H1 (cell line): Measurements from ENCODE around the gene DIAPH2. TPM values are rescaled to one million over a fixed set of nuclear protein-coding genes. Genes with fewer than 3 reads are reported as not detected.

Source experiments
- CTCF ChIA-PET: fragments of 300-600 bp; sonication (Branson Sonifier 250); formaldehyde crosslinking; loops from one replicate; lab custom pipeline; 2021; ENCODE audit not compliant: partially characterized antibody; lab: Charles Lee
- POLR2A ChIA-PET: fragments of 300-600 bp; sonication (Branson Sonifier 250); formaldehyde crosslinking; loops from one replicate; lab custom pipeline; 2021; ENCODE audit warnings: inconsistent platforms; ENCODE audit not compliant: partially characterized antibody; lab: Charles Lee
- DNase-seq, 2 experiments: peaks; one replicate each; pipeline versions ENCODE4 v3.0.0 to v3.0.0-alpha.2; 2010 to 2022; ENCODE audit warnings: low spot score in 2 of 2, low read depth in 1 of 2, mixed read lengths in 1 of 2
- FAIRE-seq: peaks from 2 replicates; lab custom pipeline; 2011; peaks lifted over from hg19 to GRCh38; lab: Jason Lieb, UNC
- H2AFZ ChIP-seq: 2 replicates; pipeline ENCODE4 v1.8.1; 2012; ENCODE audit warnings: low read length, inconsistent platforms
- H2AK5ac ChIP-seq: 2 replicates; pipeline ENCODE4 v1.6.1; 2013; ENCODE audit warnings: low read depth, low read length
- H2BK120ac ChIP-seq: replicated peaks from 2 replicates; pipeline ENCODE3; 2013; ENCODE audit warnings: low read depth, low read length, inconsistent platforms
- H2BK12ac ChIP-seq: 2 replicates; pipeline ENCODE4 v1.6.1; 2013; ENCODE audit warnings: low read depth, low read length
- H2BK15ac ChIP-seq: 2 replicates; pipeline ENCODE4 v1.6.1; 2013; ENCODE audit warnings: low read length
- H2BK20ac ChIP-seq: 2 replicates; pipeline ENCODE4 v1.6.1; 2013; ENCODE audit warnings: low read length
- H2BK5ac ChIP-seq: 2 replicates; pipeline ENCODE4 v1.6.1; 2013; ENCODE audit warnings: low read depth, low read length
- H3K14ac ChIP-seq: 2 replicates; pipeline ENCODE4 v1.6.1; 2013; ENCODE audit warnings: inconsistent platforms; ENCODE audit not compliant: insufficient read length
- H3K18ac ChIP-seq: 2 replicates; pipeline ENCODE4 v1.6.1; 2013; ENCODE audit warnings: low read length; ENCODE audit errors: extremely low read depth
- H3K23ac ChIP-seq: 2 replicates; pipeline ENCODE4 v1.6.1; 2013; ENCODE audit warnings: inconsistent platforms; ENCODE audit not compliant: insufficient read length
- H3K23me2 ChIP-seq: 2 replicates; pipeline ENCODE4 v1.6.1; 2013; ENCODE audit warnings: low read depth, low read length
- H3K27ac ChIP-seq: 2 replicates; pipeline ENCODE4 v1.6.1; 2011; ENCODE audit warnings: low read depth, low read length, inconsistent platforms
- H3K27me3 ChIP-seq, 4 experiments: replicated peaks in 1 of 4; 1 replicate in 1 of 4; 2 replicates in 3 of 4; pipeline versions ENCODE4 v1.6.1 to v1.8.1; 2011 to 2013; ENCODE audit warnings: low read length in 3 of 4, mild to moderate bottlenecking in 3 of 4, inconsistent platforms in 2 of 4, mixed read lengths in 2 of 4, moderate library complexity in 1 of 4; ENCODE audit not compliant: control insufficient read depth in 3 of 4, insufficient read depth in 3 of 4; ENCODE audit errors: extremely low read depth in 1 of 4
- H3K36me3 ChIP-seq, 4 experiments: 2 replicates each; pipeline versions ENCODE4 v1.6.1 to v1.8.1; 2011 to 2013; ENCODE audit warnings: mild to moderate bottlenecking in 4 of 4, low read length in 3 of 4, moderate library complexity in 2 of 4, control low read depth in 1 of 4, inconsistent platforms in 1 of 4; ENCODE audit not compliant: insufficient read depth in 4 of 4, control insufficient read depth in 2 of 4
- H3K4ac ChIP-seq: replicated peaks from 2 replicates; pipeline ENCODE3; 2013; ENCODE audit warnings: low read length, low read depth, mixed read lengths, inconsistent platforms; ENCODE audit not compliant: insufficient read length
- H3K4me1 ChIP-seq, 4 experiments: replicated peaks in 1 of 4; 1 replicate in 1 of 4; 2 replicates in 3 of 4; pipeline versions ENCODE4 v1.6.1 to v1.8.1; 2011 to 2013; ENCODE audit warnings: low read length in 3 of 4, inconsistent platforms in 2 of 4, mixed read lengths in 1 of 4; ENCODE audit not compliant: insufficient read depth in 4 of 4, control insufficient read depth in 3 of 4
- H3K4me2 ChIP-seq, 2 experiments: 2 replicates each; pipeline versions ENCODE4 v1.6.1 to v1.8.1; 2011 to 2013; ENCODE audit warnings: low read depth in 2 of 2, low read length in 2 of 2, control low read depth in 1 of 2, inconsistent platforms in 1 of 2, mild to moderate bottlenecking in 1 of 2; ENCODE audit not compliant: insufficient read depth in 1 of 2
- H3K4me3 ChIP-seq, 4 experiments: fragments of 200-600, 300-600 bp in 1 of 4; sonication (generic), shearing (Covaris generic), sonication (Bioruptor Twin) in 1 of 4; 2 replicates each; pipeline versions ENCODE4 v1.5.1 to v1.8.1; 2011 to 2016; ENCODE audit warnings: low read length in 4 of 4, low read depth in 3 of 4, control low read depth in 2 of 4, inconsistent platforms in 2 of 4, mild to moderate bottlenecking in 2 of 4, mixed read lengths in 1 of 4, moderate library complexity in 1 of 4; ENCODE audit not compliant: insufficient read depth in 2 of 4; ENCODE audit errors: extremely low read depth in 1 of 4
- H3K56ac ChIP-seq: replicated peaks from 2 replicates; pipeline ENCODE3; 2013; ENCODE audit warnings: low read depth, mild to moderate bottlenecking, mixed read lengths, low read length, inconsistent platforms; ENCODE audit not compliant: insufficient read length
- H3K79me1 ChIP-seq: 2 replicates; pipeline ENCODE4 v1.6.1; 2013; ENCODE audit warnings: low read depth, low read length, control low read depth
- H3K79me2 ChIP-seq, 2 experiments: 2 replicates each; pipeline versions ENCODE4 v1.6.1 to v1.8.1; 2012 to 2013; ENCODE audit warnings: low read length in 2 of 2, mild to moderate bottlenecking in 2 of 2, inconsistent platforms in 1 of 2; ENCODE audit not compliant: insufficient read depth in 2 of 2, control insufficient read depth in 1 of 2
- H3K9ac ChIP-seq, 4 experiments: replicated peaks in 1 of 4; 1 replicate in 1 of 4; 2 replicates in 3 of 4; pipeline versions ENCODE4 v1.6.1 to v1.8.1; 2011 to 2013; ENCODE audit warnings: low read depth in 3 of 4, low read length in 3 of 4, control low read depth in 2 of 4, mild to moderate bottlenecking in 2 of 4, moderate library complexity in 2 of 4, inconsistent platforms in 1 of 4; ENCODE audit errors: extremely low read depth in 1 of 4
- H3K9me3 ChIP-seq, 2 experiments: 2 replicates each; pipeline versions ENCODE4 v1.6.1 to v1.8.1; 2012 to 2013; ENCODE audit warnings: mild to moderate bottlenecking in 2 of 2, moderate library complexity in 2 of 2, control low read depth in 1 of 2, inconsistent platforms in 1 of 2, low read depth in 1 of 2, low read length in 1 of 2, mixed read lengths in 1 of 2; ENCODE audit not compliant: insufficient read depth in 2 of 2
- H4K20me1 ChIP-seq, 2 experiments: replicated peaks in 1 of 2; 2 replicates each; pipeline versions ENCODE3 to v1.8.1; 2011 to 2013; ENCODE audit warnings: inconsistent platforms in 2 of 2, low read length in 2 of 2, mild to moderate bottlenecking in 1 of 2; ENCODE audit not compliant: insufficient read depth in 2 of 2, control insufficient read depth in 1 of 2
- H4K5ac ChIP-seq: 2 replicates; pipeline ENCODE4 v1.6.1; 2013; ENCODE audit warnings: low read length, low read depth, mixed read lengths, inconsistent platforms; ENCODE audit not compliant: insufficient read length
- H4K8ac ChIP-seq: 2 replicates; pipeline ENCODE4 v1.8.0; 2013; ENCODE audit warnings: mild to moderate bottlenecking, moderate library complexity, low read length, inconsistent platforms; ENCODE audit not compliant: insufficient read depth; ENCODE audit errors: extremely low read depth
- H4K91ac ChIP-seq: replicated peaks from 2 replicates; pipeline ENCODE3; 2013; ENCODE audit warnings: low read length, mixed read lengths, inconsistent platforms; ENCODE audit not compliant: insufficient read length
- ATF3 ChIP-seq: IDR thresholded peaks from 2 replicates; pipeline ENCODE4 v1.6.1; 2011; ENCODE audit warnings: low read depth, mild to moderate bottlenecking, low read length; ENCODE audit not compliant: insufficient read depth
- EZH2 ChIP-seq: fragments of 200-600 bp; sonication (generic); IDR thresholded peaks from 2 replicates; pipeline ENCODE4 v1.7.1; 2012; ENCODE audit warnings: low read depth, mild to moderate bottlenecking, moderate library complexity, low read length, inconsistent platforms; ENCODE audit not compliant: severe bottlenecking
- HDAC2 ChIP-seq, 2 experiments: fragments of 300-600 bp in 1 of 2; sonication (generic) in 1 of 2; IDR thresholded peaks; 2 replicates each; pipeline ENCODE4 v1.6.1; 2011 to 2012; ENCODE audit warnings: low read depth in 2 of 2, low read length in 2 of 2, mild to moderate bottlenecking in 2 of 2, moderate library complexity in 2 of 2, borderline replicate concordance in 1 of 2, inconsistent platforms in 1 of 2
- JUN ChIP-seq: IDR thresholded peaks from 2 replicates; pipeline ENCODE4 v1.6.1; 2011; ENCODE audit warnings: low read depth, mild to moderate bottlenecking, improper control_type of control experiment, low read length
- KDM4A ChIP-seq: IDR thresholded peaks from one replicate; pipeline ENCODE4 v1.7.1; 2012; ENCODE audit warnings: low read depth, mild to moderate bottlenecking, moderate library complexity, low read length, inconsistent platforms; ENCODE audit not compliant: severe bottlenecking
- PHF8 ChIP-seq: fragments of 200-600 bp; sonication (generic); conservative IDR thresholded peaks from 2 replicates; pipeline ENCODE4 v1.7.1; 2012; ENCODE audit warnings: low read depth, mild to moderate bottlenecking, inconsistent platforms, low read length, moderate library complexity
- POLR2AphosphoS5 ChIP-seq: IDR thresholded peaks from 2 replicates; pipeline ENCODE4 v1.6.1; 2011; ENCODE audit warnings: low read depth, low read length
- SP4 ChIP-seq: IDR thresholded peaks from 2 replicates; pipeline ENCODE4 v1.6.1; 2012; ENCODE audit warnings: low read length, inconsistent platforms
- TCF12 ChIP-seq: IDR thresholded peaks from 2 replicates; pipeline ENCODE4 v1.6.1; 2011; ENCODE audit warnings: low read depth, mild to moderate bottlenecking, low read length
- WGBS, 2 experiments: shearing (Covaris generic) in 1 of 2; methylation state at CpG; one replicate each; pipeline versions ENCODE4 v1.1.6 to v1.1.7; 2013 to 2015; ENCODE audit warnings: low lambda C conversion rate in 2 of 2, mixed read lengths in 2 of 2, inconsistent platforms in 1 of 2, low coverage in 1 of 2, missing lambda C conversion rate in 1 of 2; ENCODE audit not compliant: insufficient replicate concordance in 2 of 2, insufficient coverage in 1 of 2, insufficient read length in 1 of 2; ENCODE audit errors: extremely low coverage in 1 of 2, missing lambda C conversion rate in 1 of 2; 5-methylcytosine and 5-hydroxymethylcytosine counted together
- polyA plus RNA-seq, 7 experiments: library from polyadenylated mRNA; depleted of rRNA in 3 of 7; stranded (reverse) in 5 of 7; unstranded in 2 of 7; fragments of >200 nt in 5 of 7; fragments of 200-250 nt in 2 of 7; gene quantifications; 1 replicate in 5 of 7; 2 replicates in 1 of 7; 4 replicates in 1 of 7; pipeline versions ENCODE4 v1.2.1 to v1.2.3, GENCODE V29; 2011 to 2013; ENCODE audit warnings: missing spikeins in 2 of 7, mixed read lengths in 2 of 7
- total RNA-seq: library from RNA; stranded (reverse); fragmentation: NEBNext Ultra II Directional; extraction: Animal tissue kit (Norgen Biotek cat#: 25700); gene quantifications from 2 replicates; pipeline ENCODE4 v1.2.1, GENCODE V29; 2021
- TF ChIP-seq, protein P1 (sequence below): IDR thresholded peaks from 2 replicates; pipeline ENCODE4 v1.6.1; 2012; ENCODE audit warnings: inconsistent platforms

The DIAPH2 gene
- total and polyA plus RNA-seq, 2 of the 8 experiments (the other 6 are each of a cell fraction or from before 2014, with no cell fraction given) = 4.4 to 24.3 TPM

- ChIA-PET POLR2A (no interaction called here), CTCF (no interaction called here)
- H2AK5ac ChIP-seq = no peak overlapping the region
- no peak overlapping the region for H3K23ac ChIP-seq
- H3K18ac ChIP-seq = no peak overlapping the region
- no peak overlapping the region for H3K4me2 ChIP-seq
- no peaks in the 10 kb centered on the region for H3K36me3 ChIP-seq
- no peak overlapping the region for H2BK120ac ChIP-seq
- no peak for DNase-seq
- no peak overlapping the region for H3K9ac ChIP-seq
- no peak overlapping the region for H4K5ac ChIP-seq
- H3K56ac ChIP-seq = no peak overlapping the region
- no peak overlapping the region for H4K8ac ChIP-seq
- no peak overlapping the region for H2AFZ ChIP-seq
- no peak overlapping the region for H2BK15ac ChIP-seq
- no peak overlapping the region for H2BK12ac ChIP-seq
- H3K14ac ChIP-seq = no peak overlapping the region
- no peaks in the 10 kb centered on the region for H4K20me1 ChIP-seq
- no peak overlapping the region for H4K91ac ChIP-seq
- no peak overlapping the region for H2BK20ac ChIP-seq
- no peaks in the 10 kb centered on the region for H3K79me2 ChIP-seq
- no peaks in the 10 kb centered on the region for H3K4me1 ChIP-seq
- no peak overlapping the region for H3K4ac ChIP-seq
- H3K23me2 ChIP-seq = no peaks in the 10 kb centered on the region
- no peaks in the 10 kb centered on the region for H3K79me1 ChIP-seq
- no peaks in the 10 kb centered on the region for H3K9me3 ChIP-seq
- 100% methylated on average over 1 to 2 of the region's 3 CpGs for WGBS, 2 experiments
- H3K27me3 ChIP-seq = no peaks in the 10 kb centered on the region
- no peak overlapping the region for H3K4me3 ChIP-seq
- no peak overlapping the region for H3K27ac ChIP-seq
- no peak overlapping the region for H2BK5ac ChIP-seq
- FAIRE-seq = no peak
- TF ChIP-seq POLR2AphosphoS5 = no peak
- TF ChIP-seq ATF3 = no peak
- TF ChIP-seq KDM4A = no peak
- no peak for TF ChIP-seq EZH2
- no peak for TF ChIP-seq HDAC2 (IDR thresholded peaks at IDR 0.05; ENCODE audit: borderline replicate concordance in 1 of 2, low read depth in 2 of 2, low read length in 2 of 2)
- no peak for TF ChIP-seq SP4
- TF ChIP-seq TCF12 = no peak
- TF ChIP-seq, protein P1, sequence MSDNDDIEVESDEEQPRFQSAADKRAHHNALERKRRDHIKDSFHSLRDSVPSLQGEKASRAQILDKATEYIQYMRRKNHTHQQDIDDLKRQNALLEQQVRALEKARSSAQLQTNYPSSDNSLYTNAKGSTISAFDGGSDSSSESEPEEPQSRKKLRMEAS = no peak
- TF ChIP-seq PHF8 = no peak
- TF ChIP-seq JUN = no peak
Measured at GRCh38 chrX:96861218-96861617, 176.6 kb downstream of the DIAPH2 start.
